ENCODE results near the gene C12orf76.
A peak's percentile ranks its signal among the peaks of the same experiment; 100 is the strongest.
"Not testable (repeated sequence)": the region's sequence is repeated elsewhere in the genome, so short reads cannot be mapped to it uniquely, and the experiment has no call there.

The C12orf76 gene, protein sequence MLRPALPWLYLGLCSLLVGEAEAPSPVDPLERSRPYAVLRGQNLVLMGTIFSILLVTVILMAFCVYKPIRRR

DNA sequence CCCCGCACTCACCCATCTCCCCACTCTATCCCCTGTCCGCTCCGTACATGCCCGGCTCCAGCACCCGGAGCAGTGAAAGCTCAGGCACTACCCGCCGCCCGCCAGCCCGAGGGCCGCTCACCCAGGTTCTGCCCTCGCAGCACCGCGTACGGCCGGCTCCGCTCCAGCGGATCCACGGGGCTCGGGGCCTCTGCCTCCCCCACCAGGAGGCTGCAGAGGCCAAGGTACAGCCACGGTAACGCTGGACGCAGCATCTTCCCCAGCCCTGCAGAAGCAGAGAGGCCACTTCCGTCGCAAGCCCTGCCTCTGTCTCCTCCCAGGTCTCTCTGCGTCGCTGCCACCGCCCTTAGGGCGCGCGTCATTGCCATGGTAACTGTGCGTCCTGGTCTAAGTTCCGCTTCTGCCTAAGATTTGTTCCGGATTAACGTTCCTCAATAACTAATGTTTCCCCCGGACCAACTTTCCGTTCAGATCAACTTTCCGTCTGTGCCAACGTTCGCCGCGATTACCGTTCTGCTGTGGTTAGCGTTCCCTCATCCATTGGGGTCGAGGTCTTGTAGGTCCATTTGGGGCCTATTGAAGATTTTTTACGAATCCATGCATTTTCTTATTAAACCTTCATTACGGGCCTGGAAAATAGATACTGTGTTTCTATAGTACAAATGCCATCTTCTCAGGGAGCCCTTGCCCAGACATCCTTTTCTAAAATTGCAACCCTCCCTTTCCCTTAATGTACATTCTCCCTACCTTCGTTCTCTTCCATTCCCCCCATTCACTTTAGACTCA is at the start of gene C12orf76:
TSS of gene C12orf76 (minus strand) at position 281 of the 786 bp plus-strand sequence. CDS start at position 254, 27 bp downstream.
- DNase-seq (ENCODE audit: low read depth): peak; percentile 84

DNA sequence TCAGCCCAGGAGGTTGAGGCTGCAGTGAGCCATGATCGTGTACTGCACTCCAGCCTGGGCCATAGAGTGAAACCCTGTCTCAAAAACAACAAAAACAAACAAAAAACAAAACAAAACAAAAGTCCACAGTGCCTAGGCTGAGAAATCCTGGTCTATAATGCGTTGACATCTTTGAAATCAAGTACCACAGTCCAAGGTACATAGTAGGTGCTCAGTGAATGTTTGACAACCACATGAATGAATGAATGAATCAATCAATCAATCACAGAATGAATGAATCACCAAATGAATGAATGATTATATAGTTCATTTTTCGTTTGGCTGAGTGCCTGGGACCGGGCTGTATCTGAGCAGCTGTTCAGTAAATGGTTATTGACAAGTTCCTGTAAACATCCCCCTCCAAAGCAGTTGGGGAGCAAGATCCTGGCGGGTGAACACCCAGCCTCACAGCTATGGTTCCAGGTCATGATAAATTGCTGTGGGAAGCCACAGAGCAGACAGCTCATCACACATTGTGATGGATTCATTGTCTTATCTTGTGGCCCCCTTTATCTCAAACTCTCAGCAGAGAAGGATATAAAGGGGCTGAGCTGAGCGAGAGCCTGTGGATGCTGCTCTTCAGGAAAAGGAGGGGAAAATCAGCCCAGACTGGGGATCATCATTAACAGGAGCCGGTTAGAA is 45.4 kb upstream of the C12orf76 start:
- no peak for DNase-seq (ENCODE audit: low read depth)

DNA sequence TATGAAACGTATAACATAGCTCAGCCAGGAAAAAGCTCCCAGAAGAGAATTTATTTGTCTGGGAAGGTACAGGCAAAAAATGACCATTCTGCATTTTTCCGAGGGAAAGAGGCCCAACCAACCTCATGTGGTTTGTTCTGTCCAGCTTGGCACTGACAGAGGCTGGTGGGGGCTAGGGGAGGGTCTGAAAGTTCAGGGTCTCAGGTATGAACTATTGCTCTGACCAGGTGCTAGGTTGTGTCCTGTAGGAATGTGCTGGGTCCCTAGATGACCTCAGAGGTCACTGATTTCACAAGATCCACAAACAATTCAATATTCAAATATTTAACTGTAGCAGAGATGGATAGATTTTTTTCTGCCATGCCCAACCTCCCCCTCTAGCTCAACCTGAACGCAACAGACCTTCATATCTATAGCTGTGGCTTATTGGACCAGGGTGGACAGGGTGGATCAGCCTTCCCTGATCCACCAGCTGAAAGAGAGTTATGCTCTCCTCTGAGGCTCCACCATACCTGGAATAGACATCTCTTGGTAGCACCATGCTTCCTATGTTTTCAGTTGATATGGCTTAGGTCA is 42.9 kb upstream of the C12orf76 start:
- no peak for DNase-seq (ENCODE audit: low read depth)

DNA sequence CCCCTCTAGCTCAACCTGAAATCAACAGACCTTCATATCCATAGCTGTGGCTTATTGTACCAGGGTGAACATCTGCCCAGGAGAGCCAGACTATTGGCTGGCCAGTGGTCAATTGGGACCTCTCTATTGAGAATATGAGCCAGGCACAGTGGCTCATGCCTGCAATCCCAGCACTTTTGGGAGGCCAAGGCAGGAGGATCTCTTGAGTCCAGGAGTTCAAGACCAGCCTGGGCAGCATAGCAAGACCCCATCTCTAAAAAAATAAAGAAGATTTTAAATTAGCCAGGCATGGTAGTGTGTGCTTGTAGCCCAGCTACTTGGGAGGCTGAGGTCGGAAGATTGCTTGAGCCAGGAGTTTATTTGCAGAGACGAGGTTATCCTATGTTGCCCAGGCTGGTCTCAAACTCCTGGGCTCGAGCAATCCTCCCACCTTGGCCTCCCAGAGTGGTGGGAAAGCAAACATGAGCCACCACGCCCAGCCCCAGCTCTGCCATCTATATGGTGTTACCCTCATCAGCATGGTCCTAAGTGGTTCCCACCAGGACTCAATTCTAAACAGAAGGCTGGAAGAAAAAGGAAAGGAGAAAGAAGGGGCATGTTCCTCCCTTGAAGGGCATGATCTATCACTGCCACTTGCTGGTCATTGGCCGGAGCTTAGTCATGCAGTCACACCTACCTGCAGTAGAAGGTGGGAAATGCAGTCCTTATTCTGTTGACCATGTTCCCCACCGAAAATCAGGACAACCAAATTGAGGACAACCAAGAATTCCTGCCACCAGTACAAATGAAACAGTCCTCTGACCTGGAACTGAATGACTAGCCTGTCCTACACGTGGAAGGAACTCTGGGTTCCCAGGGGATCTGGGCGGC is 42.2 kb upstream of the C12orf76 start:
- no peak for DNase-seq (ENCODE audit: low read depth)

DNA sequence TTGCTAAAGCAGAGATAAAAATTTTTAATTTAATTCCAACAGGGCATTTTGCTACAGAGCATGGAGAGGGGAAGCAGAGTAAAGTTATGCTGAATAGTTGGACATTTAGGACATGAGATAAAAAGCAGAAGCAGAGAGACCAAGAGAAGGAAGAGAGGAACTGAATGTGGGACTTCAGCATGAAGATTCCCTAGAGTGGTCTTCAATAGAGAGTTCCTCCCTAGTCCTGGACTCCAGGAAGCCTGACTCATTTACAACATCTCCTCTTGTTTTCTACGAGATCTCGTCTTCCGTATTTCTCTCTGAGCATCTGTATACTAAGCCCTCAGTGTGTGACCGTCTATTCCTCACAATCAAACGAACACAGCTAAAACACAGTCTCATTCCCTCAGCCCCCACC is 40.6 kb upstream of the C12orf76 start:
- no peak for DNase-seq (ENCODE audit: low read depth)

DNA sequence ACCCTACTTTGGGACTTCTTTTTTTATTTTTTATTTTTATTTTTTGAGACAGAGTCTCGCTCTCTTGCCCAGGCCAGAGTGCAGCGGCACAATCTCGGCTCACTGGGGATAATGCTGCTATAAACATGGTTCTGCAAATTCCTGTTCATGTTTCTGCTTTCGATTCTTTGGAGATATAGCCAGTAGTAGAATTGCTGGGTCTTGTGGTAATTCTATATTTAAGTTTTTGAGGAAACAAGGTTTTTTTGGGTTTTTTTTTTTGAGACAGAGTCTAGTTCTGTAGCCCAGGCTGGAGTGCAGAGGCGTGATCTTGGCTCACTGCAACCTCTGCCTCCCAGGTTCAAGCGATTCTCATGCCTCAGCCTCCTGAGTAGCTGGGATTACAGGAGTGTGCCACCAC is 39.9 kb upstream of the C12orf76 start:
- not testable (repeated sequence) for DNase-seq (ENCODE audit: low read depth)

DNA sequence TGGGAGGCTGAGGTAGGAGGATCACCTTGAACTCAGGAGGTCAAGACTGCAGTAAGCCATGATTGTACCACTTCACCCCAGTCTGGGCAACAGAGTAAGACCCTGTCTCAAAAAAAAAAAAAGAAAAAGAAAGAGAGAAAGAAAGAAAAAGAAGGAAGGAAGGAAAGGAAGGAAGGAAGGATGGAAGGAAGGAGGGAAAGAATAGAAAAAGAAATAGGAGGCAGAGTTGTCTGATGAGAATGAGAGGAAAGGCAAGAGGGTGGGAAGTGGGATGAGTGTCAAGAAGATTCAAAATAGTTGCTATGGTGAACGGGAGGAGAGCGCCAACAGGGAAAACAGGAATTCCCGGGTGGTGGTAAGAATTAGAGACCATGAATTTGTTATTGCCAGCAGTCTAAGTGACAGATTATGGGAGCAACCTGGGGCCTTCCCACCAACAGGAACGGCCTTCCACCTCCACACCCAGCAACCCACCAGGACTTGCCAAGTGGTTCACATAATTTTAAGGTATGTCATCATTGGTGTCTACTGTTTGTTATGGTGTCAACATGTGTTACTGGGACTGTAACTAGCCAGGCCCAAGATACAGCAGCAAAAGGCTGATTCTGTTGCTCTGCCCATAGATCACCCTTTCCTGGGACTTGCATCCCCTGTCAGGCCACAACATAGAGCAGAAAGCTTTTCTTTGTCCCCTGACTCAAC is 36.1 kb upstream of the C12orf76 start:
- DNase-seq (ENCODE audit: low read depth): no peak

DNA sequence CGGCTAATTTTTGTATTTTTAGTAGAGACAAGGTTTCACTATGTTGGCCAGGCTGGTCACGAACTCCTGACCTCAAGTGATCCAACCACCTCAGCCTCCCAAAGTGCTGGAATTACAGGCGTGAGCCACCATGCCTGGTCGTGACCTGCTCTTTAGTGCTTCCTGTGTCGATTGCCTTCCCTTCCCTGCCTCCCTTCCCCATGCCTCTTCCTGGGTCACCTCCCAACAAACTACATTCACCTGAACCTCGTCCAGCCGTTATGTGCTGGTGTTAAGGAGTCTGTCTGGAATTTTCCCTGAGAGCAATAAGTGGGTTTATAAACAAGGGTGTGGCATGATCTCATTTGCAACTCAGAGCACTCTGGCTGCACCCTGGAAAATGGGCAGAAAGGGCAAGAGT is 32.1 kb upstream of the C12orf76 start:
- no peak for DNase-seq (ENCODE audit: low read depth)

DNA sequence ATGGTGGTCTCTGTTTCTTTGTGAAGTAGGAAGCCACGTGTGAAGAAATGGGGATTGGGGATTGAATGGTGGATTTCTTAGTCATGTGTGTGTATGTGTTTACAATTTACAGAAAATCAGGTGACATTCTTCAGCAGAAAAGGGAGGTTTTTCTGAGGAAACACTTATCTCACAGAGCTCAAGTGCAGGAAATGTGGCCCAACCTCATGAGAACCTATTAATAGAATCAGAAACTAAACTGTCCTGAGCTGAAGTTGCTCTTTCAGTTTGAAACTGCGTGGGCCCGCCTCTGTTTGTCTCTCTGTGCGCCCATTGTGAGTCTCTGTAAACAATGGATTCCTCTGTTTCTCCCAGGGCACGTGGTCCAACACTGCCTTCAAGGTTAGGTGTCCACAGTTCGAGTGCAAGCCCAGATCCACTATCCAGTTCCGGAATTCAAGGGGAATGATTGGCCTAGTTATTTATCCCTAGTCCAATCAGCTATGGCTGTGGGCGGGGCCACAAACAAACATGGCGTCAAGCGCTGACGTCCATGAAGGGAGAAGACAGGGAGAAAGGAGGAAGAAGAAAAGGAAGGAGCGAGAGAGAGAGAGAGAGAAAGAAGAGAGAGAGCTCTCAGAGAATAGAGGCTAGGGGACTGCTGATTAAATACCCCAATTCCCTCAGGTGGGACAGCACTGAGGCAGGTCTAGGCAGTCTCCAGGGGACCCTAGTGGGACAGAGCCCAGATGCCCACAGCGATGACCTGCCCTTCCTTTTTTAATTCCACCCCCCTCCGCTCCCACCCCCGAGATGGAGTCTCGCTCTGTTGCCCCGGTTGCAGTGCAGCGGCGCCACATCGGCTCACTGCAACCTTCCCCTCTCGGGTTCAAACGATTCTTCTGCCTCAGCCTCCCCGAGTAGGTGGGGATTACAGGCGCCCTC is 31.4 kb upstream of the C12orf76 start:
- peak; percentile 59 for DNase-seq (ENCODE audit: low read depth)

DNA sequence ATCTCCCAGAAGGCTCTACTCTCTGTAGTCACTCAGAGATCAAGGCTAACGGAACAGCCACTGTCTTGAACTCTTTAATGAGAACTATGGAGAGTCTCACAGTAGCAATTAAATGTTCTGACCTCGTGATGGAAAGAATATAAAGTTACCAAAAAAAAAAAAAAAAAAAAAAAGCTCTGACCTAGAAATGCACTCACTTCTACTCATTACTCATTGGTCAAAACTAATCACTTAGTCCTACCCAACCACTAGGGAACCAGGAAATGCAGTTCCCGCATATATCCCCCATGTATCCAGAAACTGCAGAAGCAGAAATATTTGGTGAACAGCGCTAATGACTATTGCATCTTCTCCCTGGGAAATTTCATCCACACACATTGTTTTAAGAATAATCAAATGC is 29.5 kb upstream of the C12orf76 start:
- no peak for DNase-seq (ENCODE audit: low read depth)

DNA sequence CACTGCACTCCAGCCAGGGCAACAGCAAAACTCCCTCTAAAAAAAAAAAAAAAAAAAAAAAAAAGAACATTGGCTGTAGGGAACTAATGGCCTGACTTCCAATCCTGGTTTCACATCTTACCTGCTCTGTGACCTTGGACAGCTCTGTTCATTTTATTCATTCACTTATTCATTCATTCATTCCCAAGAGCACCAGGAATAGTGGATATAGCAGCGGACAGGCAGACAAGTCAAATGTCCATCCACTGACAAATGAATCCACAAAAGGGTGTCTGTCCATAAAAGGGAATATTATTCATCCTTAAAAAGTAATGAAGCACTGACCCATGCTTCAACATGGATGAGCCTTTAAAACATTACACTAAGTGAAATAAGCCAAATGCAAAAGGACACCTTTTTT is 27.6 kb upstream of the C12orf76 start:
- DNase-seq (ENCODE audit: low read depth): no peak

DNA sequence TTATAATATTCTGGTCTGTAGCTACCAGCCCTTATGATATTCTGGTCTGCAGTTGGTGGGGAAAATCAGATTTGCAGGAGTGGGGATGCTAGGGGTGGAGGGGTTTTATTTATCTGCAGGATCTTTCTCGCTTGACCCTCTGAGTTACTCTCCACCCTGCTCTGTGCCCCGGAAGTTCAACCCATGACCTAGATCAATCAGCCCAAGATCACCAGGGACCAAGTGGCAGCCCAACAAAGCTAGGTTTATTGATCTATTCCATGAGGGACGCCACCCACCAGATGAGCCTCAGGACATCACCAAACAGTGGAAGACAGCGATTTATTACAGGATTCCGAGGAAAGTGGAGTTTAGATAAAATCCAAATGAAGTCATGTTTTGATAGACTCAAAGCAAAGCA is 25.8 kb upstream of the C12orf76 start:
- DNase-seq (ENCODE audit: low read depth): no peak

DNA sequence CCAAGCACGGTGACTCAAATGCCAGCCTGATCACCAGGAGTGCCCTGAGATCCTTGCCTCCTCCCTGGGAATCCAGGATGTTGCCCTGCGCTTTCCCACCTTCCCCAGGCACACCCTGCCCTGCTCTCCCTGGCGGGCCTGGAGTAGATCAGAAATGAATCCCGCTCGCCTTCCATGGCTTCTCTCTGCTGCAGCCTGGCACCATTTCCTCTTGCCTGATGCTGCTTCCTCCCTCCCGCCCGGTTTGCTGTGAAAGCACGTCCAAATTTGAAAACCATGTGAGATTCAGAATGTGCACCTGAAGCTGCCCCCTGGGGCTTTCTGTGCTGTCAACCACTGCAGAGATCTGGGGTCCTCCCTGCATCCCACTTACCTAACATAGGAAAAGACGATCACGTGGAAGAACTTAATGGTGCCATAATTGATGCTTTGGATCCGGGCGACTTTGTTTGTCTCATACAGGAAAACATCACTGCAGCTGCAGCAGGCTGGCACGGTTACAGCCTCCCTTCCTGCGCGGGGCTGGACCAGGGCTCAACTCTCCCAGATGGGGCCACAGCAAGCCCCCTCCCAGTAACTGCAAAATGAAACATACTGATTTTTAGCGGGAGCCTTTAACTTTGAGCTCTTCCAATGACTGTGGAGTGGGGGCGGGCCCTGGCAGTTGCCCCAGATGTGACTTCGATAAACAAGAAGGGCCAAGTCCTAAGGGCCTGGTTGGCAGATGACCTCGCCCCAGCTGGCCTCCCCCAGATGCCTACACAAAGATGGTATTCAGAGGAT is 24.9 kb upstream of the C12orf76 start:
- DNase-seq (ENCODE audit: low read depth): no peak

DNA sequence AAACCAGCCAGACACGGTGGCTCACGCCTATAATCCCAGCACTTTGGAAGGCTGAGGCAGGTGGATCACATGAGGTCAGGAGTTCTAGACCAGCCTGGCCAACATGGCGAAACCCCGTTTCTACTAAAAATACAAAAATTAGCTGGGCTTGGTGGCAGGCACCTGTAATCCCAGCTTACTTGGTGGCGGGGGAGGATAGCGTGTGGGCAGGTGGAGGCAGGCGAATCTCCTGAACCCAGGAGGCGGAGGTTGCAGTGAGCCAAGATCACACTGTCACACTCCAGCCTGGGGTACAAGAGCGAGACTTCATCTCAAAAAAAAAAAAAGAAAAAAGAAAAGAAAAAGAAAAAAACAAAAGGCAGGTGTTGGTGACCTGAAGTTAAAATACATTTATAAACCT is 24.3 kb upstream of the C12orf76 start:
- DNase-seq (ENCODE audit: low read depth): not testable (repeated sequence)

DNA sequence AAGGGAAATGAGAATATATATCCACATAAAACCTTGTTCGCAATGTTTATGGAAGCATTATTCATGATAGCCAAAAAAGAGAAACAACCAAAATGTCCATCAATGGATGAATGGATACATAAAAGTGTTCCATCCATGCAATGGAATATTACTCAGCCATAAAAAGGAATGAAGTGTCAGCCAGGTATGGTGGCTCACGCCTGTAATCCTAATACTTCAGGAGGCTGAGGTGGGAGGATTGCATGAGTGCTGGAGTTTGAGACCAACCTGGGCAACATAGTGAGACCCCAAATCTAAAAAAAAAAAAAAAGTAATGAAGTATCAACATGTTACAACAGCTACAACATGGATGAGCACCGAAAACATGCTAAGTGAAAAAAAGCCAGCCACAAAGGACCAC is 23.6 kb upstream of the C12orf76 start:
- no peak for DNase-seq (ENCODE audit: low read depth)

DNA sequence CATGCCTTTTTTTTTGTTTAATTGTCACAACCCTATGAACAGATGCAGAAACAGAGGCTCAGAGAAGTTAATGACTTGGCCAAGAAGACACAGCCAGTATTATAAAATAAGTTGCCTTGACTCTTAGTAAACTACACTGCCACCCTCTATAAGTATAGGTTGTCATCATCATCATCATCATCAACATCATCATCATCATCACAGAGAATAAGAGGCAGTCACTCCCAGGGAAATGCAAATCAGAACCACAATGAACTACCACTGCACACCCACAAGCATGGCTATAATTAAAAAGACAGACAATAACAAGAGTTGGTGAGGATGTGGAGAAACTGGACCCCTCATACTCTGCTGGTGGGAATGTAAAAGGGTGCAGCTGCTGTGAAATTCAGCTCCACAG is 23.2 kb upstream of the C12orf76 start:
- no peak for DNase-seq (ENCODE audit: low read depth)

DNA sequence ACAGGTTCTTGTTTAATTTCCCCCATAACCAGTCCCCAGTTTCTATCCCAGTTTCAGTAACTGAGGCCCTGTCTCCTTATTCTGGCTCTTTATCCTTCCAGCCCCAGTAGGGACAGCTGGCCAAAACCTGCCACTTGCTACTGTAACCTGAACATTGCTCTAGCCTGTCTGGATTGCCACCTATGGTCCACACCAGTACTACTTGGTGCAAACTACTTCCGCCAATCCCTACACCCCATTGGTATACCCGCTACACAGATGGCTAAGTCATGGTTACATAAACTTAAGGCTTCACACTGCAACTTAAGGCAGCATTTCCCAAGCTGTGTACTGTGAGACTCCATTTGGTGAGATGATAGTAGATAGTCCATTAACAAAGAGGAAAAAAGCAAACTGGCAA is 20.3 kb upstream of the C12orf76 start:
- no peak for DNase-seq (ENCODE audit: low read depth)

DNA sequence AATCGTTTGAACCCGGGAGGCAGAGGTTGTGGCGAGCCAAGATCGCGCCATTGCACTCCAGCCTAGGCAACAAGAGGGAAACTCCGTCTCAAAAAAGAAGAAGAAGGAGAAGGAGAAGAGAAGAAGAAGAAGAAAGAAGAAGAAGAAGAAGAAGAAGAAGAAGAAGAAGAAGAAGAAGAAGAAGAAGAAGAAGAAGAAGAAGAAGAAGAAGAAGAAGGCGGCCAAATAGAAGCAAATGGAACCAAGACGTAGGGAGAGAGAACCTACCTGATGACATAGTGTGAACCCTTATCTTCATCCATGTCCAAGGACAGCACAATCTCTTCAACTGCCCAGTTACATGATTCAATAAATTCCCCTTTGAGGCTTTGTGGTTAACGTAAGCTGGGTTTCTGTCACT is 19.8 kb upstream of the C12orf76 start:
- not testable (repeated sequence) for DNase-seq (ENCODE audit: low read depth)

DNA sequence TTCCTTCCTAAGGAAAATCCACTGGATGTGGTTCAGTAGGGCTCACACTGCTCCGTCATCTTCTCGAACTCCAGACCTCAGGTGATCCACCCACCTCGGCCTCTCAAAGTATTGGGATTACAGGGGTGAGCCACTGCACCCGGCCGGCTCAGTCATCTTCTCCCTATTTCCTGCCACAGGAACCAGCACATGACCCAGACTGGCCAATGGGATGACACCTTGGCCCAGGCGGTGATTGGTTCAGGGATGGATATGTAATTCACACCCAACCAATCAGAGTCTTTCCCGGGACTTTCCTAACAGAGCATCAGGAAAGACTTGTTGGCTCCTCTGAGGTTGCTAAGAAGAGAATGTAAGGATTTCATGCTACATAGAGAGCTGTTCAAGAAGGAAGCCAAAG is 19.2 kb upstream of the C12orf76 start:
- DNase-seq (ENCODE audit: low read depth): no peak

DNA sequence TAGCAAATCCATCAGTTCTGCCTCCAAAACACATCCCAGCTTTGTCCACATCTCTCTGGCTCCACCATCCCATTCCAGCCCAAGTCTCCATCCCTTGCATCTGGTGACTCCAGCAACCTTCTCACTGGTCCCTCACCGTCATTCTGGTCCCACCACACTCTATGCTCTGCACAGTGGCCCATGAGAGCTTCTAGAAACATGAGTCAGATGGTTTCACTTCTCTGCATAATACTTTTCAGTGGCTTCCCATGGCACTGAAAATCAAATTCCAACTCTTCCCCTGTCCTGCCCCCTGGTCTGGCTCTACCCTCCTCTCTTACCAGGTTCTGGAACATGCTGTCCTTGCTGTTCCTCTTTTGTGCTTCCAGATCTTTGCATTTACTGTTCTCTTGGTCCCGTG is 17.2 kb upstream of the C12orf76 start:
- DNase-seq (ENCODE audit: low read depth): no peak
